Measurements from ENCODE around the gene KDM4B.
"Not testable (repeated sequence)": the region's sequence is repeated elsewhere in the genome, so short reads cannot be mapped to it uniquely, and the experiment has no call there.

KDM4B gene

DNA sequence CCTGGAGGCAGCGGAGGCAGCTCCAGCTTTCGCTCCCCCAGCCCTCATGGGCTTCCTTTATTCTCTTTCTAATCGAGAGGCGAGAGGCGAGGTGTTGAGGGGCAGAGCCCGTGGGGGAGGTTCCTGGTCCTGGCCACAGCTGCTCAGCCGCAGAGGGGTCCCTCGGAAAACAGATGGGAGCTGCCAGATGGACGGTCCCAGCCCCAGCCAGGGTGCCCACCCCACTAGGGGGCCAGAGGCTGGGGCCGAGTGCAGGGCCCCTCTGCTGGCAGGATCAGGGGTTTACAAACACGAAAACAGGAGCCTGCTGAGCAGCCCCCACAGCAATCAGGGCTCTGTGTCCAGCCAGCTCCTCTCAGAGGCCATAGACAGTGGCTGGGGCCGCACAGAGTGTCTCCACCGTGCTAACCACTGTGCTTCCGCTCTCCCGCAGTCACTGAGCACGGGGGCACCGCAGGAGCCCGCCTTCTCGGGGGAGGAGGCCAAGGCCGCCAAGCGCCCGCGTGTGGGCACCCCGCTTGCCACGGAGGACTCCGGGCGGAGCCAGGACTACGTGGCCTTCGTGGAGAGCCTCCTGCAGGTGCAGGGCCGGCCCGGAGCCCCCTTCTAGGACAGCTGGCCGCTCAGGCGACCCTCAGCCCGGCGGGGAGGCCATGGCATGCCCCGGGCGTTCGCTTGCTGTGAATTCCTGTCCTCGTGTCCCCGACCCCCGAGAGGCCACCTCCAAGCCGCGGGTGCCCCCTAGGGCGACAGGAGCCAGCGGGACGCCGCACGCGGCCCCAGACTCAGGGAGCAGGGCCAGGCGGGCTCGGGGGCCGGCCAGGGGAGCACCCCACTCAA is 182.2 kb downstream of the KDM4B start:
- no peak for DNase-seq (ENCODE audit: low read depth)

DNA sequence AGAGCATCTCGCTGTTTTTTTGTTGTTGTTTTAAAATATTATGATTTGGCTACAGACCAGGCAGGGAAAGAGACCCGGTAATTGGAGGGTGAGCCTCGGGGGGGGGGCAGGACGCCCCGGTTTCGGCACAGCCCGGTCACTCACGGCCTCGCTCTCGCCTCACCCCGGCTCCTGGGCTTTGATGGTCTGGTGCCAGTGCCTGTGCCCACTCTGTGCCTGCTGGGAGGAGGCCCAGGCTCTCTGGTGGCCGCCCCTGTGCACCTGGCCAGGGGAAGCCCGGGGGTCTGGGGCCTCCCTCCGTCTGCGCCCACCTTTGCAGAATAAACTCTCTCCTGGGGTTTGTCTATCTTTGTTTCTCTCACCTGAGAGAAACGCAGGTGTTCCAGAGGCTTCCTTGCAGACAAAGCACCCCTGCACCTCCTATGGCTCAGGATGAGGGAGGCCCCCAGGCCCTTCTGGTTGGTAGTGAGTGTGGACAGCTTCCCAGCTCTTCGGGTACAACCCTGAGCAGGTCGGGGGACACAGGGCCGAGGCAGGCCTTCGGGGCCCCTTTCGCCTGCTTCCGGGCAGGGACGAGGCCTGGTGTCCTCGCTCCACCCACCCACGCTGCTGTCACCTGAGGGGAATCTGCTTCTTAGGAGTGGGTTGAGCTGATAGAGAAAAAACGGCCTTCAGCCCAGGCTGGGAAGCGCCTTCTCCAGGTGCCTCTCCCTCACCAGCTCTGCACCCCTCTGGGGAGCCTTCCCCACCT is 183.3 kb downstream of the KDM4B start:
- DNase-seq (ENCODE audit: low read depth), result no peak

- DNase-seq (ENCODE audit: low read depth), result no peak
Measured at GRCh38 chr19:5152767-5153532, 184.0 kb downstream of the KDM4B start.

DNA sequence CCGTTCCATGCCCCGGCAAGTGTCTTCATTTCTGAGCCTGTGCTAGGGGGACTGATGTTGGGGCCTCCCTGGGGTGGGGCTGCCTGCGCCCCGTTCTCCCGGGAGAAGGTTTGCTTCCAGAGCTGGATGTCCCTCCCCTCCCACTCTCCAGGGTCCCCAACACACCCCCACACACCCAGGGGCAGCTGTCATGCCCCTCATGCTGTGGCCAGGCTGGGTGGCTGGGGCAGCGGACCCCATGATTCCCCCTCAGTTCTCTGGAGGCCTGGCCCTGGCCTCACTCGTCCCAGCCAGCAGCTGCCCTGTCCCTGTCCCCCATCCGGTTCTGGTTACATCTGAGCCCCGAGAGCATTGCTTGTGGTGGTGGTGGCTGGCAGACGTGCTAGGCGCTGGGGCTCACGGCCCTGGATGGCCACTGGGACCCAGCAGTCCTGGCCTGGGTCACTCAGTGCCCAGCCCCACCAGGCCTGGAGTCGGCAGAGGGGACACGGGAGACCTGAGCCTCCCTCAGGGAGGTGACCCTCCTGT is 184.8 kb downstream of the KDM4B start:
- no peak for DNase-seq (ENCODE audit: low read depth)

DNA sequence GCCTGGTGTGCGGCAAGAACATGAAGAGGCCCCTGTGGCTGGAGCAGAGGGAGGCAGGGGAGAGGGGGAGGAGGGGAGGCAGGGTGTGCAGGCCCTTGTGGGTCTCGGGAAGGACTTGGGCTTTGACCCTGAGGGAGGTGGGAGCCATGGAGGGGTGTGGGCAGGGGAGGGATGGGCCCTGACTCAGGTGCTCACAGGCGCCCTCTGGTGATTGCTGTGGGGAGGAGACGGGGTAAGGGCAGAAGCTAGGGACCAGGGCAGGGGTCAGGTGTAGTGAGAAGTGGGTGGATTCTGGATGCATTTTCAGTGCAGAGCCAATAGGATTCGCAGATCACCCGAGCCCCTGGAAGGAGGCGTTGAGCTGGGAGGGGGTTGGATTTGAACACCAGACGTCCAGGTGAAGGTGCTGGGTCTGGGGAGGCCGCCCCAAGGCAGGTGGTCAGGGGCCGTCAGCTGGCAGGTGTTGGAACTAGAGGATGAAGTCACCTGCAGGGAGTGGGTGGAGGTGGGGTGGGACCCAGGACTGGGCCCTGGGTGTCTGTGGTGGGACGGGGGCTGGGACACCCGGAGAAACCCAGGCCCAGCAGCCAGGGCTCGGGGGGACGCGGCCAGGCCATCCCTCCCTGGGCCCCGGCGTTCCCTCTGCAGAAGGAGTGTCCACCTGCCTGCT is 185.4 kb downstream of the KDM4B start:
- DNase-seq (ENCODE audit: low read depth), result no peak

DNA sequence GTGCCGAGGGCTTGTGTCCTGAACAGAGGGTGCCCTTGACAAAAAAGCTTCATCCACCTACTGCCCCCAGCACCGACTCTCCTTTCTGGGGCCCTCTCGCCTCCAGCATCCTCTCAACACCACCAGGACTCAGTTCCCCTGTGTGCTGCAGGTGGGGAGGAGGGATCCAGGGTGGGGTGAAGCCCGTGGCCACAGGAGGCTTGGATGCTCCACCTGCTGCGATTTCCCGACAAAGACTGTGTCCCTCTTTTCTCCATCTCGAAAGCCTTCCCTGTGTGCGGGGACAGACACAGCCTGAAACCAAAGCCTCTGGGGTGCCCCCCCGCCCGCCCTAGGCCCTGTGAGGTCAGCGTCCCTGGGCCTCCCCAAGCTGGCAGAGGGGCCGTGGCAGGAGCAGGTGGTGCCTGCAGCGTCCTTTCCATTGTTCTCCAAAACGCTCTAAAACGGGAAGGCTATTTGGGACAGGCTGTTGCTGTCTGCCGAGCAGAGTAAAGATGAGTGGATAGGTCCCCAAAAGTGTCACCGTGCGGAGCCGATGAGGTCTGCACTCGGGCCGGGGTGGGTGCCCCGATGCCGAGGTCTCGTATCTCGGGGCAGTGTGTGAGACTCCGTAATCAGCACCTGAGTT is 186.0 kb downstream of the KDM4B start:
- DNase-seq (ENCODE audit: low read depth), result no peak

DNA sequence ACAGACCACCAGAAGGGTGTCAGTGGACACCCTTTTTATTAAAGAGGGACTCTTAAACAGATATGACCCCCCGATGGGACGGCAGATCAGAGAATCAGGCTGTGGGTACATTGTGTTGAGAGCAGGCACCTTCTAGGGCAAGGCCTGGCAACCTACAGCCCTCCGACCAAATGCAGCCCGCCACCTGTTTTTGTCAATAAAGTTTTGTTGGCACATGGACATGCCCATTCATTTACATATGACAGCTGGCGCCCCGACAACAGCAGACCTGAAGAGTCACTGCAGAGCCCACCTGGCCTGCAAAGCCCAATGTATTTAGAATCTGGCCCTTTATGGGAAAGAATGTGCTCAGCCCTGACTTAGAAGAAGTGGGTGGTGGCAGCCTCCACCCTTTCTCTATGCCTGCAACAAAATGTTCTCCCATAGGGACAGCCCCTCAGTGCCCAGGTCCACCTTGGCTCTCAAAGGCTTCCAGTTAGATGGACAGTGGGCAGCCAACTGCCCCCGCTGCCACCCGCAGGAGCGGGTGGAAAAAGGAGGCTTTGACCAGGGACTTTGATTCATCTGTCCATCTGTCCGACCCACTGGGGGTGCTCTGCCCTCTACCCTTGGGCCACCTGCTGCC is 186.8 kb downstream of the KDM4B start:
- no peak for DNase-seq (ENCODE audit: low read depth)

GRCh38 chr19:5156231-5156986 is 187.5 kb downstream of the KDM4B start:
- no peak for DNase-seq (ENCODE audit: low read depth)

- no peak for DNase-seq (ENCODE audit: low read depth)
Measured at GRCh38 chr19:5157186-5157585, 188.3 kb downstream of the KDM4B start.

DNA sequence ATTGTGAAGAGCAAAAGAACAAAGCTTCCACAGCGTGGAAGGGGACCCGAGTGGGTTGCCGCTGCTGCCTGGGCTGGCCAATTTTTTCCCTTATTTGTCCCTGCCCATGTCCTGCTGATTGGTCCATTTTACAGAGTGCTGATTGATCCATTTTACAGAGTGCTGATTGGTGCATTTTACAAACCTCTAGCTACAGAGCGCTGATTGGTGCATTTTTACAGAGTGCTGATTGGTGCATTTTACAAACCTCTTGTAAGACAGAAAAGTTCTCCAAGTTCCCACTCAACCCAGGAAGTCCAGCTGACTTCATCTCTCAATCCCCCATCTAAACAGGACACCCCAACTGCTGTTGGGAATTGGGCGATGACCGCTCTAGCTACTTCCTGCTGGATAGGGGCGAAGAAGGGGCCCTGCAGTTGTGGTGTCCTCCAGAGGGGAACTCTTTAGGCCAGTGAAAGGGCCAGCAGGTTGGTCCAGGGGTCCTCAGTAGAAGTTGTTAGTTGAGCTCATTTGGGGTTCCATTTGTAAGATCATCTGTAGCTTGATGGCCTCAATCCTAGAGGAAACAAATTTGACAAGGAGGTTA is 189.7 kb downstream of the KDM4B start:
- DNase-seq (ENCODE audit: low read depth), result not testable (repeated sequence)

GRCh38 chr19:5160158-5160795 is 191.4 kb downstream of the KDM4B start:
- not testable (repeated sequence) for DNase-seq (ENCODE audit: low read depth)

DNA sequence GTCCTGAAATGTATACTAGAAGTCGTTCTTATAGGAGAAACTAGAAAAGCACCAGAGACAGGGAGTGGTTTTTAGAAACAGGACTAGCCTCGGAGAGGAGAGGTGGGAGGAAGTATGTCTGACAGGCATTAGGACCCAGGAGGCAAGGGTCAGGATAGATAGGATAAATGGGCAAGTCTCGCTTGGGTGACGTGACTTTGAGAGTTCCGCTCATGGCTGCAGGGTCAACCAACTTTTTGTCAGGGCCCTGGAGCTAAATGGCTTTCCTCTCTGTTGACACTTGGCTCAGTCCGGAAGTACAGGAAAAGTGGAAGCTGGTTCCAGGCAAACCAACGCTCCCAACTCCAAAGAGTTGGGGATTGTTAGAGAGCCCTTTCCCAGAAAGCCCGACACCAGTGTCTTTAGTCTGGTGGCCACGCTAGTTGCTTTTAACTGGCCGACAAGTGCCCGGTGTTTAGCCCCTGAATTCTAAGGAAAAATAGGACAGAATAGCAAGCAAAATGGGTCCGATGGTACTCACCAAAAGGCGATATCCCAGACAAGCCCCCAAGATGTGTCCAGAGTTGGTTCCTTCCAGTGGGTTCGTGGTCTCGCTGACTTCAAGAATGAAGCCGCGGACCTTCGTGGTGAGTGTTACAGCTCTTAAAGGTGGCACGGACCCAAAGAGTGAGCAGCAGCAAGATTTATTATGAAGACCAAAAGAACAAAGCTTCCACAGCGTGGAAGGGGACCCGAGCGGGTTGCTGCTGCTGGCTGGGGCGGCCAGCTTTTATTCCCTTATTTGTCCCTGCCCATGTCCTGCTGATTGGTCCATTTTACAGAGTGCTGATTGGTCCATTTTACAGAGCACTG is 196.2 kb downstream of the KDM4B start:
- DNase-seq (ENCODE audit: low read depth), result not testable (repeated sequence)

GRCh38 chr19:5165697-5166019 is 196.7 kb downstream of the KDM4B start:
- no peak for DNase-seq (ENCODE audit: low read depth)

DNA sequence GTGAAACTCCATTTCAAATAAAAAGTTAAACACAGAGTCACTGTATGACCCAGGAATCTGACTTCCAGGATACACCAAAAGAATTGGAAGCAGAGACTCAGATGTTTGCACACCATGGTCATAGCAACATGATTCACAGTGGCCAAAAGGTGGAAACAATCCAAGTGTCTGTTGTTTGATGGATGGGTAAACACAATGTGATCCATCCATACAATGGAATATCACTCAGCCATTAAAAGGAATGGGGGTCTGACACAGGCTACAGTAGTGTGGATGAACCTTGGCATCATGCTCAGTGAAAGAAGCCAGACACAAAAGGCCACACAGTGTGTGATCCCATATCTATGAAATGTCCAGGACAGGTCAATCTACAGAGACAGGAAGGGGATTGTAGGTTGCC is 197.3 kb downstream of the KDM4B start:
- no peak for DNase-seq (ENCODE audit: low read depth)

- peak; percentile 16 for DNase-seq (ENCODE audit: low read depth)
Measured at GRCh38 chr19:5170329-5170745, 201.4 kb downstream of the KDM4B start.

DNA sequence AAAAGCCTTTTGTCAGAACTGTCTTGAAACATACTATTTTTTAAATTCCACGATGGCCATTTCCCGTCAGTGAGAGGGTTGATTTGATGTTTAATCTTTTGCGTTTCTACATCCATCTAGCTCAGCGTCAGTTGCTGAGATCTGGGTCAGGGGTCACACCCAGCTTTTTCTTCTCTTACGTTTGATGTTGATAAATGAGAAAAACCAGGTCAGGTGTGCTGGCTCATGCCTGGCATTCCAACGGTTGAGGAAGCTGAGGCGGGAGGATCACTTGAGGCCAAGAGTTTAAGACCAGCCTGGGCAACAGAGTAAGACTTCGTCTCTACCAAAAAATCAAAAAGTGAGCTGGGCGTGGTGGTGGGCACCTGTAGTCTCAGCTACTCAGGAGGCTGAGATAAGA is 202.8 kb downstream of the KDM4B start:
- DNase-seq (ENCODE audit: low read depth), result no peak

GRCh38 chr19:5172859-5173630 is 204.1 kb downstream of the KDM4B start:
- DNase-seq (ENCODE audit: low read depth), result no peak

DNA sequence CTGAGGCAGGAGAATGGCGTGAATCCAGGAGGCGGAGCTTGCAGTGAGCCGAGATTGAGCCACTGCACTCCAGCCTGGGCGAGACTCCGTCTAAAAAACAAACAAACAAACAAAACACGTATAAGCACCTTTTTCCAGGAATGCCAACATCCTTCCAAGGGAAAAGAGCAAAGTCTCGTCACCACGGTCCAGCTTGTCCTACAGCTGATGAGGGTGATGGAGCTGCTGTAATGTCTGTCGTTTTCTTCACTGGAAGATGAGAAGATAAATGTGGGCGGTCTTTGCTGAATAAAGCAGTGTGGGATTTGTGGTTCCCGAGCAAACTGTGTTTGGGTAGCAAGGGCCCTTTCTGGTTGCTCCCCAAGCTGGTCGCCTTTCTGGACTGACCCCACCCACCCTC is 205.1 kb downstream of the KDM4B start:
- DNase-seq (ENCODE audit: low read depth), result no peak
